A549 (cell line): ENCODE results near the gene TRPM2. TPM values are rescaled to one million over a fixed set of nuclear protein-coding genes. Genes with fewer than 3 reads are reported as not detected.

Experiments used
- ATAC-seq, 2 experiments: fragments of 200-7000 bp in 1 of 2; fragments of >200 bp in 1 of 2; cut with Nextera tagmentation in 1 of 2; cut with Tn5 transposase in 1 of 2; 3 replicates each; pipeline versions ENCODE4 v1.8.0 to v1.9.1; 2018 to 2020; ENCODE audit warnings: mild to moderate bottlenecking in 1 of 2, moderate library complexity in 1 of 2
- CTCF ChIA-PET: fragments of 300-600 bp; sonication (Branson Sonifier 250); formaldehyde crosslinking; extraction: SDS; loops from one replicate; lab custom pipeline; 2021; ENCODE audit warnings: antibody characterized with exemption, inconsistent platforms; lab: Yijun Ruan, JAX
- POLR2A ChIA-PET: fragments of 350-600 bp; formaldehyde crosslinking; extraction: SDS; loops from one replicate; lab custom pipeline; 2021; ENCODE audit warnings: antibody characterized with exemption, inconsistent platforms; lab: Yijun Ruan, JAX
- DNase-seq, 2 experiments: peaks; one replicate each; pipeline versions ENCODE4 v3.0.0 to v3.0.0-alpha.2; 2011 to 2016; ENCODE audit warnings: low read depth in 1 of 2, low spot score in 1 of 2
- FAIRE-seq: peaks from 2 replicates; lab custom pipeline; 2011; peaks lifted over from hg19 to GRCh38; lab: Jason Lieb, UNC
- H3K27ac ChIP-seq, 2 experiments: fragments of >200 bp; sonication (Bioruptor Twin); formaldehyde crosslinking; 3 replicates each; pipeline ENCODE4 v1.5.1; 2016 to 2017
- H3K4me1 ChIP-seq: fragments of >200 bp; sonication (Bioruptor Twin); formaldehyde crosslinking; 3 replicates; pipeline ENCODE4 v1.6.1; 2016
- H3K4me2 ChIP-seq: fragments of >200 bp; sonication (Bioruptor Twin); formaldehyde crosslinking; 3 replicates; pipeline ENCODE4 v1.6.1; 2016
- H3K4me3 ChIP-seq: fragments of >200 bp; sonication (Bioruptor Twin); formaldehyde crosslinking; 3 replicates; pipeline ENCODE4 v1.5.1; 2016
- H3K9me3 ChIP-seq: fragments of >200 bp; sonication (Bioruptor Twin); formaldehyde crosslinking; 3 replicates; pipeline ENCODE4 v1.6.1; 2016
- ATOH8 ChIP-seq: fragments of 250-450 bp; sonication (Bioruptor Pico); IDR thresholded peaks from 2 replicates; pipeline ENCODE4 v1.5.0; 2020; ENCODE audit warnings: low read depth, mild to moderate bottlenecking, moderate library complexity
- BHLHE40 ChIP-seq: IDR thresholded peaks from 2 replicates; pipeline ENCODE4 v1.6.1; 2012; ENCODE audit warnings: low read depth, low read length, inconsistent platforms
- CHD2 ChIP-seq: fragments of 150-350 bp; IDR thresholded peaks from 2 replicates; pipeline ENCODE4 v1.6.1; 2014; ENCODE audit warnings: low read length; ENCODE audit not compliant: partially characterized antibody
- CHD4 ChIP-seq: fragments of 200-600 bp; sonication (generic); IDR thresholded peaks from 2 replicates; pipeline ENCODE4 v1.6.1; 2016; ENCODE audit warnings: antibody characterized with exemption, mild to moderate bottlenecking, borderline replicate concordance
- EHMT2 ChIP-seq: fragments of 200-600 bp; sonication (generic); IDR thresholded peaks from 2 replicates; pipeline ENCODE4 v1.6.1; 2016; ENCODE audit warnings: antibody characterized with exemption, low read depth, mild to moderate bottlenecking, moderate library complexity
- EP300 ChIP-seq, 2 experiments: fragments of >200 bp; sonication (Bioruptor Twin); formaldehyde crosslinking; IDR thresholded peaks; 2 replicates in 1 of 2; 3 replicates in 1 of 2; pipeline ENCODE4 v1.6.1; 2016 to 2017
- FOSB ChIP-seq: fragments of 250-450 bp; sonication (Bioruptor Pico); IDR thresholded peaks from 2 replicates; pipeline ENCODE4 v1.5.0; 2020; ENCODE audit warnings: mild to moderate bottlenecking, moderate library complexity
- FOXS1 ChIP-seq: fragments of 250-450 bp; sonication (Bioruptor Pico); IDR thresholded peaks from 2 replicates; pipeline ENCODE4 v1.5.0; 2020; ENCODE audit warnings: mild to moderate bottlenecking, moderate library complexity
- HDAC2 ChIP-seq: fragments of 200-600 bp; sonication (generic); IDR thresholded peaks from 2 replicates; pipeline ENCODE4 v1.6.1; 2016
- HES2 ChIP-seq: fragments of >200 bp; sonication (Bioruptor Twin); formaldehyde crosslinking; IDR thresholded peaks from 2 replicates; pipeline ENCODE4 v1.6.1; 2016
- HEYL ChIP-seq: fragments of 250-450 bp; sonication (Bioruptor Pico); IDR thresholded peaks from 2 replicates; pipeline ENCODE4 v1.8.0; 2021; ENCODE audit warnings: mild to moderate bottlenecking, moderate library complexity
- HMGXB4 ChIP-seq: fragments of 250-450 bp; sonication (Bioruptor Pico); IDR thresholded peaks from 2 replicates; pipeline ENCODE4 v1.5.0; 2021; ENCODE audit warnings: mild to moderate bottlenecking, moderate library complexity, borderline replicate concordance
- HOXB5 ChIP-seq: fragments of 250-450 bp; sonication (Bioruptor Pico); IDR thresholded peaks from 2 replicates; pipeline ENCODE4 v1.5.0; 2020; ENCODE audit warnings: mild to moderate bottlenecking, moderate library complexity
- JUN ChIP-seq, 2 experiments: fragments of >200 bp; sonication (Bioruptor Twin); formaldehyde crosslinking; IDR thresholded peaks; 2 replicates in 1 of 2; 3 replicates in 1 of 2; pipeline ENCODE4 v1.6.1; 2016 to 2017
- JUNB ChIP-seq: fragments of >200 bp; sonication (Bioruptor Twin); formaldehyde crosslinking; IDR thresholded peaks from 2 replicates; pipeline ENCODE4 v1.6.1; 2016
- KDM5A ChIP-seq: fragments of 200-600 bp; sonication (generic); IDR thresholded peaks from 2 replicates; pipeline ENCODE4 v1.6.1; 2016; ENCODE audit warnings: antibody characterized with exemption, mild to moderate bottlenecking
- MAFK ChIP-seq: fragments of 450-650 bp; IDR thresholded peaks from 2 replicates; pipeline ENCODE4 v1.6.1; 2014; ENCODE audit not compliant: partially characterized antibody
- MAZ ChIP-seq: fragments of 150-350 bp; IDR thresholded peaks from 2 replicates; pipeline ENCODE4 v1.6.1; 2014; ENCODE audit warnings: antibody characterized with exemption, low read depth, low read length, borderline replicate concordance
- MYC ChIP-seq: IDR thresholded peaks from 2 replicates; pipeline ENCODE4 v1.6.1; 2012; ENCODE audit warnings: mild to moderate bottlenecking, inconsistent platforms, low read length, improper control_type of control experiment, borderline replicate concordance
- NFE2L2 ChIP-seq: fragments of 150-350 bp; conservative IDR thresholded peaks from 2 replicates; pipeline ENCODE4 v1.6.1; 2014; ENCODE audit warnings: low read length
- PBX3 ChIP-seq: IDR thresholded peaks from 2 replicates; pipeline ENCODE4 v1.6.1; 2012
- PHF8 ChIP-seq: fragments of 200-600 bp; sonication (generic); IDR thresholded peaks from 2 replicates; pipeline ENCODE4 v1.6.1; 2016; ENCODE audit warnings: low read depth, mild to moderate bottlenecking, antibody characterized with exemption, moderate library complexity, borderline replicate concordance
- RCOR1 ChIP-seq: fragments of 150-350 bp; IDR thresholded peaks from 2 replicates; pipeline ENCODE4 v1.6.1; 2014; ENCODE audit warnings: antibody characterized with exemption, low read length, low read depth
- RNF2 ChIP-seq: fragments of 200-600 bp; sonication (generic); IDR thresholded peaks from 2 replicates; pipeline ENCODE4 v1.6.1; 2016; ENCODE audit warnings: low read depth, mild to moderate bottlenecking, antibody characterized with exemption, moderate library complexity, borderline replicate concordance
- TFCP2L1 ChIP-seq: fragments of 250-450 bp; sonication (Bioruptor Pico); IDR thresholded peaks from 2 replicates; pipeline ENCODE4 v1.5.0; 2021; ENCODE audit warnings: mild to moderate bottlenecking
- TP53 ChIP-seq: fragments of 250-450 bp; sonication (Bioruptor Pico); IDR thresholded peaks from 2 replicates; pipeline ENCODE4 v1.5.0; 2021; ENCODE audit warnings: mild to moderate bottlenecking, moderate library complexity
- ZFP36 ChIP-seq: fragments of 450-650 bp; IDR thresholded peaks from 2 replicates; pipeline ENCODE4 v1.6.1; 2014; ENCODE audit warnings: borderline replicate concordance; ENCODE audit not compliant: partially characterized antibody
- WGBS: methylation state at CpG from one replicate; pipeline ENCODE4 v1.1.6; 2017; ENCODE audit errors: missing lambda C conversion rate; 5-methylcytosine and 5-hydroxymethylcytosine counted together
- polyA plus RNA-seq, 4 experiments: library from polyadenylated mRNA; depleted of rRNA in 3 of 4; stranded (reverse); fragments of >200 nt; fragmentation: RNase III in 1 of 4; extraction: RNeasy Plus Mini Kit Qiagen cat#74134 plus additional on column Dnase treatment in 1 of 4; gene quantifications; 2 replicates in 3 of 4; 3 replicates in 1 of 4; pipeline ENCODE4 v1.2.3, GENCODE V29; 2011 to 2017

TRPM2 gene
- polyA plus RNA-seq, 2 of the 4 experiments (the other 2 are of a cell fraction): 3.2 to 5.5 TPM

GRCh38 chr21:44382536-44382935 lies 29.1 kb downstream of the TRPM2 start:
- FAIRE-seq (no peak), ATAC-seq (no peak)
- POLR2A ChIA-PET: no interaction called here
- no peak overlapping the region for H3K27ac ChIP-seq
- no peak for TF ChIP-seq MYC
- no peak for TF ChIP-seq FOSB (CRISPR knock-in tag)
- no peak for TF ChIP-seq HMGXB4
- TF ChIP-seq CHD2: no peak
- no peak for TF ChIP-seq RNF2
- TF ChIP-seq EP300 (IDR thresholded peaks at IDR 0.05): no peak
- no peak for TF ChIP-seq MAZ
- TF ChIP-seq ATOH8 (CRISPR knock-in tag): no peak
- TF ChIP-seq, all 56 proteins: peak for 0
- peaks cover 11% of the 10 kb centered on the region; the same call in 1 of the 3 replicates for H3K9me3 ChIP-seq
- H3K4me3 ChIP-seq: no peak overlapping the region
- H3K4me1 ChIP-seq: no peaks in the 10 kb centered on the region
- no peak overlapping the region for H3K4me2 ChIP-seq
- CTCF ChIA-PET: no interaction called here
- 64% methylated on average over 3 of the region's 9 CpGs for WGBS
- no peak for DNase-seq

- ATAC-seq (no peak), FAIRE-seq (no peak), DNase-seq (no peak)
- H3K4me3 ChIP-seq: no peak overlapping the region
- ChIA-PET CTCF (no interaction called here), POLR2A (no interaction called here)
- no peaks in the 10 kb centered on the region for H3K4me1 ChIP-seq
- H3K4me2 ChIP-seq: no peak overlapping the region
- 0% methylated on average over 4 of the region's 4 CpGs for WGBS
- H3K9me3 ChIP-seq: peaks cover 11% of the 10 kb centered on the region; the same call in 1 of the 3 replicates
- no peak overlapping the region for H3K27ac ChIP-seq
- TF ChIP-seq HEYL (no peak), HOXB5 (CRISPR knock-in tag) (no peak), FOSB (CRISPR knock-in tag) (no peak), TFCP2L1 (no peak), EHMT2 (no peak), PHF8 (no peak), JUNB (no peak), FOXS1 (CRISPR knock-in tag) (no peak), RCOR1 (no peak), PBX3 (no peak), CHD4 (no peak), JUN (IDR thresholded peaks at IDR 0.05) (no peak)
Observed at GRCh38 chr21:44383216-44383615, 29.8 kb downstream of the TRPM2 start.

GRCh38 chr21:44384968-44385367 lies 31.5 kb downstream of the TRPM2 start:
- H3K4me1 ChIP-seq: no peaks in the 10 kb centered on the region
- ATAC-seq (no peak), FAIRE-seq (no peak), DNase-seq (no peak)
- no peak overlapping the region for H3K27ac ChIP-seq
- no peak overlapping the region for H3K4me3 ChIP-seq
- H3K4me2 ChIP-seq: no peak overlapping the region
- WGBS: 2% methylated on average over 2 of the region's 2 CpGs
- POLR2A ChIA-PET: no interaction called here
- CTCF ChIA-PET: no interaction called here
- TF ChIP-seq HES2 (no peak), MYC (no peak), EHMT2 (no peak), HDAC2 (no peak), BHLHE40 (no peak), FOSB (CRISPR knock-in tag) (no peak), TP53 (CRISPR knock-in tag) (no peak), CHD2 (no peak), MAFK (no peak), NFE2L2 (no peak), PBX3 (no peak), ZFP36 (no peak), KDM5A (no peak)
- TF ChIP-seq, all 56 proteins: peak for 0
- H3K9me3 ChIP-seq: peaks cover 11% of the 10 kb centered on the region; the same call in 1 of the 3 replicates
